Right lobe of liver (tissue), 4 donors: ENCODE results near the gene TMEM106C.

ENCODE experiments used
- POLR2A ChIP-seq: fragments of 450-650 bp; IDR thresholded peaks from one replicate; pipeline ENCODE4 v1.6.1; 2017; ENCODE audit warnings: antibody characterized with exemption, mild to moderate bottlenecking
- TF ChIP-seq, protein P1 (sequence below), 4 donors: fragments of 200-600 bp in 3 of 4; fragments of 450-650 bp in 1 of 4; IDR thresholded peaks; one replicate each; pipeline versions ENCODE4 v1.5.1 to v1.8.0; 2016 to 2022; ENCODE audit warnings: antibody characterized with exemption in 4 of 4, mild to moderate bottlenecking in 2 of 4
- donor health status: DM: no; HTN: no; CAD: no.
- donor health status: DM: no; HTN: no; CAD: no.
- donor health status: DM: no; HTN: yes; CAD: no.

DNA sequence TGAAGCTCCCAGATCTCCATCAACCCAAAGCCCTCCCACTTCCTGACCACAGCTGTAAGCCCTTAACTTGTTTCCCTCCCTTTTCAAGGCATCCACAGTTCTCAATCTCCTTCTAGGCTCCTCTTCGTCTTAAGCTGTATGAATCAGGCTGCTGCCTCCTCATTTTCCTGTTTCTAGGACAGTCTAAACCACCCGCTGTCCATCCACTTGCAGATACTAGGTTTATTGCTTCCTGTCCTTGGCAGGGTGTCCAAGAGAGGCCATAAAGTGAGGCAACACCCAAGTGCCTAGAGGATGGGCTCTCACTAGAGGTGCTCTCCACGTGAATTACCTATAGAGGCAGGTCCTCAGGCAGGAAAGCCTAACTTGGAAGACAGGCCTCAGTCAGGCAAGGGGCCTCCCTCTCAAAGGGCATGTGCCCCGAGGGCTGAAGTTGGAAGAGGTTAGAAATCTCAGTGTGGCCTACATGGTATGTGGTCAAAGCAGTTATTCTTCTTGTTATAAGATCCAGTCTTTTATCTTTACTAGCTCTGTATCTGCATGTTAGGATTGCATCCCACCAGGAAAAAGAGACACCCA is 8.8 kb upstream of the TMEM106C start:
- TF ChIP-seq, protein P1, sequence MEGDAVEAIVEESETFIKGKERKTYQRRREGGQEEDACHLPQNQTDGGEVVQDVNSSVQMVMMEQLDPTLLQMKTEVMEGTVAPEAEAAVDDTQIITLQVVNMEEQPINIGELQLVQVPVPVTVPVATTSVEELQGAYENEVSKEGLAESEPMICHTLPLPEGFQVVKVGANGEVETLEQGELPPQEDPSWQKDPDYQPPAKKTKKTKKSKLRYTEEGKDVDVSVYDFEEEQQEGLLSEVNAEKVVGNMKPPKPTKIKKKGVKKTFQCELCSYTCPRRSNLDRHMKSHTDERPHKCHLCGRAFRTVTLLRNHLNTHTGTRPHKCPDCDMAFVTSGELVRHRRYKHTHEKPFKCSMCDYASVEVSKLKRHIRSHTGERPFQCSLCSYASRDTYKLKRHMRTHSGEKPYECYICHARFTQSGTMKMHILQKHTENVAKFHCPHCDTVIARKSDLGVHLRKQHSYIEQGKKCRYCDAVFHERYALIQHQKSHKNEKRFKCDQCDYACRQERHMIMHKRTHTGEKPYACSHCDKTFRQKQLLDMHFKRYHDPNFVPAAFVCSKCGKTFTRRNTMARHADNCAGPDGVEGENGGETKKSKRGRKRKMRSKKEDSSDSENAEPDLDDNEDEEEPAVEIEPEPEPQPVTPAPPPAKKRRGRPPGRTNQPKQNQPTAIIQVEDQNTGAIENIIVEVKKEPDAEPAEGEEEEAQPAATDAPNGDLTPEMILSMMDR (IDR thresholded peaks at IDR 0.05) = no peak
- TF ChIP-seq POLR2A = no peak
